Pancreas (tissue), 10 donors: Measurements from ENCODE around the gene DNAAF5. TPM values are rescaled to one million over a fixed set of nuclear protein-coding genes. Genes with fewer than 3 reads are reported as not detected.
"Not testable (repeated sequence)": the region's sequence is repeated elsewhere in the genome, so short reads cannot be mapped to it uniquely, and the experiment has no call there.

Experiments used
- ATAC-seq, 4 donors: fragments of 200-7000 bp; cut with Tn5 transposase; one replicate each; pipeline versions ENCODE4 v1.8.0 to v1.9.1; 2020; ENCODE audit warnings: mild to moderate bottlenecking in 4 of 4, moderate library complexity in 4 of 4
- DNase-seq, 6 donors: peaks; one replicate each; pipeline ENCODE4 v3.0.0-alpha.2; 2020
- FAIRE-seq: peaks from 2 replicates; lab custom pipeline; 2012; peaks lifted over from hg19 to GRCh38; lab: Jason Lieb, UNC
- H3K27ac ChIP-seq, 4 donors: fragments of 200-600 bp; sonication (generic); 1 replicate in 3 of 4; 2 replicates in 1 of 4; pipeline versions ENCODE4 v1.5.0 to v1.8.0; 2020
- H3K27me3 ChIP-seq, 4 donors: fragments of 200-600 bp; one replicate each; pipeline ENCODE4 v1.8.0; 2021
- H3K36me3 ChIP-seq, 3 donors: fragments of 200-600 bp; sonication (generic) in 1 of 3; one replicate each; pipeline versions ENCODE4 v1.5.0 to v1.8.0; 2020 to 2021
- H3K4me1 ChIP-seq, 3 donors: fragments of 200-600 bp; one replicate each; pipeline ENCODE4 v1.8.0; 2021
- H3K4me3 ChIP-seq, 4 donors: fragments of 200-600 bp; sonication (generic) in 2 of 4; one replicate each; pipeline versions ENCODE4 v1.5.0 to v1.8.0; 2020 to 2021
- H3K9me3 ChIP-seq, 4 donors: fragments of 200-600 bp; one replicate each; pipeline ENCODE4 v1.8.0; 2021
- CTCF ChIP-seq, 4 donors: fragments of 200-600 bp; sonication (generic) in 3 of 4; IDR thresholded peaks; one replicate each; pipeline versions ENCODE4 v1.5.0 to v1.8.0; 2021; ENCODE audit warnings: antibody characterized with exemption in 4 of 4
- WGBS, 2 donors: extraction: QIAGEN DNeasy Blood & Tissue Kit; methylation state at CpG; one replicate each; pipeline ENCODE4 v1.1.7; 2013; 5-methylcytosine and 5-hydroxymethylcytosine counted together
- intact Hi-C, 3 donors: fragments of 100-400 bp; cut with DNase I; formaldehyde crosslinking; loops; one replicate each; pipeline versions ENCODE4 v1.11.1 to v1.14.2; 2022
- polyA plus RNA-seq, 2 donors: library from polyadenylated mRNA; stranded (reverse); fragments of 200-250 nt; gene quantifications; one replicate each; pipeline ENCODE4 v1.2.3, GENCODE V29; 2013
- total RNA-seq, 6 donors: library from RNA; stranded (reverse); fragmentation: NEBNext Ultra II Directional in 4 of 6; extraction: Animal tissue kit (Norgen Biotek cat#: 25700) in 4 of 6; gene quantifications; one replicate each; pipeline versions ENCODE4 v1.2.1 to v1.2.4, GENCODE V29; 2021 to 2023
- donor health status: healthy with polysubstance abuse.
- donor health status: DM: no; HTN: no; CAD: no; lungs with moderate emphysema.
- donor health status: DM: no; HTN: no; CAD: no.
- donor health status: control.
- donor health status: control.
- donor health status: Bipolar disorder and iron deficiency.
- donor health status: DM: yes; HTN: yes; CAD: no.
- donor health status: DM: no; HTN: no; CAD: no.
- donor health status: DM: no; HTN: no; CAD: no.
- donor health status: DM: yes; HTN: yes; CAD: no.

DNAAF5 gene
- total and polyA plus RNA-seq, 8 donors = 7.7 to 16.6 (median 11.8) TPM

DNA sequence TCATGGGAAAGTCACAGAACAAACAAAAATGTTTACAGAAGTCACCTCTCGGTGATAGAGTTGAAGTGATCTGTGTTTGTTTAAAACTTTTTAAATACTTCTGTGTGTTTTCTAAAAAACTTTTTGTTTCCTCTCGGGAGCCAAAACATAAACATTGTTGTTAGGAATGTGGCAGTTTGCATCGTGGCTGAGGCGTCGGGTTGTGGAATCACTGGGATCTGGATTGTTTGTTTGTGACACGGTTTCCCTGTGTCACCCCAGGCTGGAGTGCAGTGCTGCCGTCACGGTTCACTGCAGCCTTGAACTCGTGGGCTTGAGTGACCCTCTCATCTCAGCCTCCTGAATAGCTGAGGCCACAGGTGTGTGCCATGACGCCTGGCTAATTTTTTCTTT lies 76.7 kb downstream of the DNAAF5 start:
- 59 to 68% methylated on average over 10 of the region's 10 CpGs for WGBS, 2 donors
- FAIRE-seq = no peak
- ATAC-seq = no peak
- Histone ChIP-seq H3K27ac (no peak overlapping the region), H3K9me3 (no peaks in the 10 kb centered on the region), H3K4me3 (no peak overlapping the region), H3K36me3 (no peaks in the 10 kb centered on the region), H3K4me1 (no peaks in the 10 kb centered on the region), H3K27me3 (no peaks in the 10 kb centered on the region)
- no peak for TF ChIP-seq CTCF (IDR thresholded peaks at IDR 0.05)
- intact Hi-C loops = no loop called here
- DNase-seq = no peak

DNA sequence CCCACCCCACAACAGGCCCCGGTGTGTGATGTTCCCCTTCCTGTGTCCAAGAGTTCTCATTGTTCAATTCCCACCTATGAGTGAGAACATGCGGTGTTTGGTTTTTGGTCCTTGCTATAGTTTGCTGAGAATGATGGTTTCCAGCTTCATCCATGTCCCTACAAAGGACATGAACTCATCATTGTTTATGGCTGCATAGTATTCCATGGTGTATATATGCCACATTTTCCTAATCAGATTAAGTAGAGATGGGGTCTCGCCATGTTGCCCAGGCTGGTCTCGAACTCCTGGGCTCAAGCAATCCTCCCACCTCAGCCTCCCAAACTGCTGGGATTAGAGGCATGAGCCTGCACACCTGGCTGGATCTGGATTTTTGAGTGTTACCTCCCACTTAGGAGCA lies 77.3 kb downstream of the DNAAF5 start:
- H3K4me1 ChIP-seq, H3K9me3 ChIP-seq, DNase-seq, H3K27me3 ChIP-seq, H3K4me3 ChIP-seq, FAIRE-seq, ATAC-seq, H3K36me3 ChIP-seq, intact Hi-C loops, H3K27ac ChIP-seq: not testable (repeated sequence)
- WGBS, 2 donors = 70 to 88% methylated on average over 4 of the region's 4 CpGs

DNA sequence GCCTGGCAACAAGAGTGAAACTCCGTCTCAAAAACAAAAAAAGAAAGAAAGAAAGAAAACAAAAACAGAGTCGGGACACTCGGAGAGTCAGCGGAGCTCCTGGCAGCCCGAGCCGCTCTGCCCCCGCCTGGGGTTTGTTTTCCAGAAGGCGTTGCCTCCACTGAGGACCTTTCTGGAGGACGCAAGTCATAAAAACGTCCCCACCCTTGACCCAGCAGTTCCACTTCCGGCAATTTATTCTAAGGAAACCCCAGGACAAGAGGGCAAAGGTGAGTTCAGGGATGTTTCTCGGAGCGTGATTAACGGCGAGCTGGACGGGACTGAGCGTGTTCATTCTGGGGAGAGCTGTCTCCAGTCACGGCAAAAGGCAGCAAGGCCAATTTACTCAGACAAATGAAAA lies 78.8 kb downstream of the DNAAF5 start:
- no peak for TF ChIP-seq CTCF (IDR thresholded peaks at IDR 0.05)
- 81 to 87% methylated on average over 18 of the region's 18 CpGs for WGBS, 2 donors
- Histone ChIP-seq H3K4me3 (no peak overlapping the region), H3K4me1 (no peaks in the 10 kb centered on the region), H3K27me3 (no peaks in the 10 kb centered on the region), H3K27ac (no peak overlapping the region), H3K36me3 (no peaks in the 10 kb centered on the region), H3K9me3 (no peaks in the 10 kb centered on the region)
- intact Hi-C loops = no loop called here
- no peak for DNase-seq
- ATAC-seq = no peak
- no peak for FAIRE-seq

GRCh38 chr7:815284-816216 lies 89.1 kb downstream of the DNAAF5 start:
- Histone ChIP-seq H3K4me3 (peak overlapping the region; percentile 5 to 71 (median 42)), H3K36me3 (no peaks in the 10 kb centered on the region), H3K27me3 (no peaks in the 10 kb centered on the region), H3K27ac (peak overlapping the region in 3 of 4 donors; percentile 25 to 65 (median 31)), H3K4me1 (peaks cover 9 to 26% (median 10%) of the 10 kb centered on the region in 3 donors), H3K9me3 (no peaks in the 10 kb centered on the region)
- 22% methylated on average over 49 to 56 of the region's 56 CpGs for WGBS, 2 donors
- DNase-seq (peak; percentile 45 to 78 (median 66)), FAIRE-seq (no peak), ATAC-seq (peak in 3 of 4 donors; percentile 6 to 13 (median 12))
- intact Hi-C loops = no loop called here
- no peak for TF ChIP-seq CTCF (IDR thresholded peaks at IDR 0.05)

GRCh38 chr7:816300-816750 lies 89.8 kb downstream of the DNAAF5 start:
- H3K4me3 ChIP-seq = peak overlapping the region in 3 of 4 donors; percentile 5 to 71 (median 68)
- FAIRE-seq (no peak), DNase-seq (peak; percentile 98 to 99 (median 99)), ATAC-seq (peak; percentile 90 to 93 (median 92))
- peaks cover 9 to 26% (median 10%) of the 10 kb centered on the region in 3 donors for H3K4me1 ChIP-seq
- intact Hi-C loops = no loop called here
- H3K27me3 ChIP-seq = no peaks in the 10 kb centered on the region
- H3K27ac ChIP-seq = peak overlapping the region in 2 of 4 donors; percentile 25 to 65
- TF ChIP-seq CTCF (IDR thresholded peaks at IDR 0.05) = no peak
- H3K9me3 ChIP-seq = no peaks in the 10 kb centered on the region
- WGBS, 2 donors = 0 to 3% methylated on average over 7 to 51 of the region's 51 CpGs
- no peaks in the 10 kb centered on the region for H3K36me3 ChIP-seq
